NT2/D1 (cell line): ENCODE results near the gene ZNF569.

Experiments used
- SUZ12 ChIP-seq: IDR thresholded peaks from 2 replicates; pipeline ENCODE4 v1.6.1; 2011; ENCODE audit not compliant: insufficient read length, insufficient read depth; ENCODE audit errors: extremely low read depth
- YY1 ChIP-seq: IDR thresholded peaks from 2 replicates; pipeline ENCODE4 v1.6.1; 2011; ENCODE audit not compliant: insufficient read length, insufficient read depth
- ZNF274 ChIP-seq: IDR thresholded peaks from 2 replicates; pipeline ENCODE4 v1.6.1; 2011; ENCODE audit warnings: mild to moderate bottlenecking, low read depth, low read length

DNA sequence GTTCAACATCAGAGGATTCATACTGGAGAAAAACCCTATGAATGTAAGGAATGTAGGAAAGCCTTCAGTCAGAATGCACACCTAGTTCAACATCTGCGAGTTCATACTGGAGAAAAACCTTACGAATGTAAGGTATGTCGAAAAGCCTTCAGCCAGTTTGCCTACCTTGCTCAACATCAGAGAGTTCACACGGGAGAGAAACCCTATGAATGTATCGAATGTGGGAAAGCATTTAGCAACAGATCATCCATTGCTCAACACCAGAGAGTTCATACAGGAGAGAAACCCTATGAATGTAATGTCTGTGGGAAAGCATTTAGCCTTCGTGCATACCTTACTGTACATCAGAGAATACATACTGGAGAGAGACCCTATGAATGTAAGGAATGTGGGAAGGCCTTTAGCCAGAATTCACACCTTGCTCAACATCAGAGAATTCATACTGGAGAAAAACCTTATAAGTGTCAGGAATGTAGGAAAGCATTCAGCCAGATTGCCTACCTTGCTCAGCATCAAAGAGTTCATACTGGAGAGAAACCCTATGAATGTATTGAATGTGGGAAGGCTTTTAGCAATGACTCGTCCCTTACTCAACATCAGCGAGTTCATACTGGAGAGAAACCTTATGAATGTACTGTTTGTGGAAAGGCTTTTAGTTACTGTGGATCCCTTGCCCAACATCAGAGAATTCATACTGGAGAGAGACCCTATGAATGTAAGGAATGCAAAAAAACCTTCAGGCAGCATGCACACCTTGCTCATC lies 17.3 kb upstream of the ZNF569 start:
- TF ChIP-seq YY1 (no peak), ZNF274 (peak; percentile 93), SUZ12 (no peak)
